Measurements from ENCODE around the gene RDH8. TPM values are rescaled to one million over a fixed set of nuclear protein-coding genes. Genes with fewer than 3 reads are reported as not detected.

The RDH8 gene
- total RNA-seq, 1 donor from 2014 or later, result not detected

GRCh38 chr19:10026744-10027143 is 13.5 kb downstream of the RDH8 start:
- no peak overlapping the region for H3K9ac ChIP-seq (ENCODE audit: low read length)
- H3K4me2 ChIP-seq (ENCODE audit: low read length), result no peak overlapping the region
- Mint-ChIP-seq H3K4me1 (ENCODE audit: low read depth, unreplicated experiment) (peaks cover 2% of the 10 kb centered on the region), H3K36me3 (ENCODE audit: low read depth, unreplicated experiment) (peaks cover 2% of the 10 kb centered on the region), H3K27me3 (ENCODE audit: low read depth, unreplicated experiment) (peaks cover 9% of the 10 kb centered on the region), H3K4me3 (ENCODE audit: unreplicated experiment) (no peak overlapping the region), H3K9me3 (ENCODE audit: unreplicated experiment) (no peaks in the 10 kb centered on the region), H3K27ac (ENCODE audit: unreplicated experiment) (no peak overlapping the region)
- H3K36me3 ChIP-seq (ENCODE audit: insufficient read depth, low read length), result no peaks in the 10 kb centered on the region
- H3K4me1 ChIP-seq (ENCODE audit: insufficient read depth, low read length), result peaks cover 6% of the 10 kb centered on the region
- no peak for FAIRE-seq
- no peak for DNase-seq (ENCODE audit: low read depth)
- no peaks in the 10 kb centered on the region for H3K9me3 ChIP-seq (ENCODE audit: insufficient read depth, low read depth, low read length)
- H3K27me3 ChIP-seq (ENCODE audit: insufficient read depth, low read length), result peaks cover 25% of the 10 kb centered on the region
- no peak overlapping the region for H3K27ac ChIP-seq (ENCODE audit: low read depth, low read length)
- H4K20me1 ChIP-seq (ENCODE audit: insufficient read depth, low read length), result no peaks in the 10 kb centered on the region
- no peak overlapping the region for H3K4me3 ChIP-seq (ENCODE audit: insufficient read depth, low read depth, low read length)
- no peaks in the 10 kb centered on the region for H3K79me2 ChIP-seq (ENCODE audit: insufficient read depth, low read length)
- no peak overlapping the region for H2AFZ ChIP-seq (ENCODE audit: low read depth, low read length)
- TF ChIP-seq EZH2 (IDR thresholded peaks at IDR 0.05; ENCODE audit: insufficient read depth, low read length), result no peak
- no peak for TF ChIP-seq CTCF (IDR thresholded peaks at IDR 0.05; ENCODE audit: insufficient read depth, low read depth, low read length)

- peaks cover 2% of the 10 kb centered on the region for H3K36me3 Mint-ChIP-seq (ENCODE audit: low read depth, unreplicated experiment)
- no peak overlapping the region for H3K4me3 Mint-ChIP-seq (ENCODE audit: unreplicated experiment)
Observed at GRCh38 chr19:10027158-10027997, 14.1 kb downstream of the RDH8 start.

More at GRCh38 chr19:10027158-10027997, 14.1 kb downstream of the RDH8 start:
- H3K36me3 ChIP-seq (ENCODE audit: insufficient read depth, low read length), result no peaks in the 10 kb centered on the region
- Mint-ChIP-seq H3K27me3 (ENCODE audit: low read depth, unreplicated experiment) (peaks cover 11% of the 10 kb centered on the region), H3K27ac (ENCODE audit: unreplicated experiment) (no peak overlapping the region), H3K9me3 (ENCODE audit: unreplicated experiment) (no peaks in the 10 kb centered on the region), H3K4me1 (ENCODE audit: low read depth, unreplicated experiment) (peaks cover 2% of the 10 kb centered on the region)
- no peak overlapping the region for H3K4me3 ChIP-seq (ENCODE audit: insufficient read depth, low read depth, low read length)
- H3K4me2 ChIP-seq (ENCODE audit: low read length), result peak overlapping the region; percentile 72
- H3K27me3 ChIP-seq (ENCODE audit: insufficient read depth, low read length), result peaks cover 25% of the 10 kb centered on the region
- H3K4me1 ChIP-seq (ENCODE audit: insufficient read depth, low read length), result peaks cover 6% of the 10 kb centered on the region
- H2AFZ ChIP-seq (ENCODE audit: low read depth, low read length), result no peak overlapping the region
- TF ChIP-seq CTCF (IDR thresholded peaks at IDR 0.05; ENCODE audit: insufficient read depth, low read depth, low read length) (peak; percentile 68), EZH2 (IDR thresholded peaks at IDR 0.05; ENCODE audit: insufficient read depth, low read length) (no peak)
- no peaks in the 10 kb centered on the region for H3K79me2 ChIP-seq (ENCODE audit: insufficient read depth, low read length)
- H3K9me3 ChIP-seq (ENCODE audit: insufficient read depth, low read depth, low read length), result no peaks in the 10 kb centered on the region
- FAIRE-seq (no peak), DNase-seq (ENCODE audit: low read depth) (peak; percentile 74)
- no peaks in the 10 kb centered on the region for H4K20me1 ChIP-seq (ENCODE audit: insufficient read depth, low read length)
- H3K9ac ChIP-seq (ENCODE audit: low read length), result no peak overlapping the region
- H3K27ac ChIP-seq (ENCODE audit: low read depth, low read length), result no peak overlapping the region
